ENCODE results near the gene AKR1B15. TPM values are rescaled to one million over a fixed set of nuclear protein-coding genes. Genes with fewer than 3 reads are reported as not detected.

AKR1B15 gene
- polyA plus RNA-seq, 1 experiment = 0.10 TPM

DNA sequence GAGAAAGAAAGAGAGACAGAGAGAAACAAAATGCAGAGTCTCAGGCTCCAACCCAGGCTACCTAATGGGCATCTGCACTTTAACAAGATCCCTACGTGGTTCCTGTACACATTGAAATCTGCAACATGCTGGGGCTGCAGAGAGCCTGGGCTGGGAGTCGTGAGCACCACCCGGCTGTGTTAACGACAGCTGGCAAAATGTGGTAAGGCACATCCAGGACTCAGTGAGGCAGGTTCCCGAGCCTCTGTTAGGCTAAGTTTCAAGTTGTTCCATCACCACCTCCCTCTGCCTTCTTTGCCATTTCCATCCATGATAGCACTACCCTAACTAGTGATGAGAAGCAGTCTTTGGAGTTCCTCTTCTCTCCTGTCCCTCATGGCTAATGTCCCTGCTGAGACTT lies 20.2 kb upstream of the AKR1B15 start:
- TF ChIP-seq, protein P1, sequence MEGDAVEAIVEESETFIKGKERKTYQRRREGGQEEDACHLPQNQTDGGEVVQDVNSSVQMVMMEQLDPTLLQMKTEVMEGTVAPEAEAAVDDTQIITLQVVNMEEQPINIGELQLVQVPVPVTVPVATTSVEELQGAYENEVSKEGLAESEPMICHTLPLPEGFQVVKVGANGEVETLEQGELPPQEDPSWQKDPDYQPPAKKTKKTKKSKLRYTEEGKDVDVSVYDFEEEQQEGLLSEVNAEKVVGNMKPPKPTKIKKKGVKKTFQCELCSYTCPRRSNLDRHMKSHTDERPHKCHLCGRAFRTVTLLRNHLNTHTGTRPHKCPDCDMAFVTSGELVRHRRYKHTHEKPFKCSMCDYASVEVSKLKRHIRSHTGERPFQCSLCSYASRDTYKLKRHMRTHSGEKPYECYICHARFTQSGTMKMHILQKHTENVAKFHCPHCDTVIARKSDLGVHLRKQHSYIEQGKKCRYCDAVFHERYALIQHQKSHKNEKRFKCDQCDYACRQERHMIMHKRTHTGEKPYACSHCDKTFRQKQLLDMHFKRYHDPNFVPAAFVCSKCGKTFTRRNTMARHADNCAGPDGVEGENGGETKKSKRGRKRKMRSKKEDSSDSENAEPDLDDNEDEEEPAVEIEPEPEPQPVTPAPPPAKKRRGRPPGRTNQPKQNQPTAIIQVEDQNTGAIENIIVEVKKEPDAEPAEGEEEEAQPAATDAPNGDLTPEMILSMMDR (IDR thresholded peaks at IDR 0.05; ENCODE audit: low read depth, low read length) = no peak
- Histone ChIP-seq H3K27me3 (ENCODE audit: control insufficient read depth, insufficient read depth, low read length) (peaks cover 4% of the 10 kb centered on the region), H3K27ac (ENCODE audit: low read depth, low read length) (no peak overlapping the region), H3K4me3 (ENCODE audit: low read depth, low read length) (no peak overlapping the region), H3K9me3 (ENCODE audit: control insufficient read depth, insufficient read depth, low read length) (no peaks in the 10 kb centered on the region)
- CTCF ChIA-PET = interaction anchor here (1.1 to 1.3 kb wide), 2 partner anchors 14 to 97 kb away, joined by 3 to 5 read pairs; no protein-coding TSS in a partner anchor
- no peak for DNase-seq (ENCODE audit: low read depth, low spot score)
- POLR2A ChIA-PET = no interaction called here

DNA sequence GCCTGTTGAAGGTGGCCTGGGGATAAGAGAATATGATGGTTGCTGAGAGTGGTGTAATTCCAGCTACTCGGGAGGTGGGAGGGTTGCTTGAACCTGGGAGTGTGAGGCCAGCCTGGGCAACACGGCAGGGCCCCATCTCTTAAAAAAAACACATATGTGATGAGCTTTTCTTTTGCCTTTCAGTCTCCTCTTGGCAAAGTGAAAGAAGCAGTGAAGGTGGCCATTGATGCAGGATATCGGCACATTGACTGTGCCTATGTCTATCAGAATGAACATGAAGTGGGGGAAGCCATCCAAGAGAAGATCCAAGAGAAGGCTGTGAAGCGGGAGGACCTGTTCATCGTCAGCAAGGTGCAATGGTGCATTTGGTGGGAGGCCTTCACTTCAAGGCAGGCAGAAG lies 18.4 kb upstream of the AKR1B15 start:
- ChIA-PET CTCF (interaction anchor here (1.3 kb wide), 1 partner anchor 97 kb away, joined by 7 read pairs; no protein-coding TSS in a partner anchor), POLR2A (no interaction called here)
- no peak overlapping the region for H3K27ac ChIP-seq (ENCODE audit: low read depth, low read length)
- H3K27me3 ChIP-seq (ENCODE audit: control insufficient read depth, insufficient read depth, low read length) = peaks cover 6% of the 10 kb centered on the region
- TF ChIP-seq, protein P1 (IDR thresholded peaks at IDR 0.05; ENCODE audit: low read depth, low read length) = no peak
- H3K9me3 ChIP-seq (ENCODE audit: control insufficient read depth, insufficient read depth, low read length) = no peaks in the 10 kb centered on the region
- H3K4me3 ChIP-seq (ENCODE audit: low read depth, low read length) = no peak overlapping the region
- no peak for DNase-seq (ENCODE audit: low read depth, low spot score)

DNA sequence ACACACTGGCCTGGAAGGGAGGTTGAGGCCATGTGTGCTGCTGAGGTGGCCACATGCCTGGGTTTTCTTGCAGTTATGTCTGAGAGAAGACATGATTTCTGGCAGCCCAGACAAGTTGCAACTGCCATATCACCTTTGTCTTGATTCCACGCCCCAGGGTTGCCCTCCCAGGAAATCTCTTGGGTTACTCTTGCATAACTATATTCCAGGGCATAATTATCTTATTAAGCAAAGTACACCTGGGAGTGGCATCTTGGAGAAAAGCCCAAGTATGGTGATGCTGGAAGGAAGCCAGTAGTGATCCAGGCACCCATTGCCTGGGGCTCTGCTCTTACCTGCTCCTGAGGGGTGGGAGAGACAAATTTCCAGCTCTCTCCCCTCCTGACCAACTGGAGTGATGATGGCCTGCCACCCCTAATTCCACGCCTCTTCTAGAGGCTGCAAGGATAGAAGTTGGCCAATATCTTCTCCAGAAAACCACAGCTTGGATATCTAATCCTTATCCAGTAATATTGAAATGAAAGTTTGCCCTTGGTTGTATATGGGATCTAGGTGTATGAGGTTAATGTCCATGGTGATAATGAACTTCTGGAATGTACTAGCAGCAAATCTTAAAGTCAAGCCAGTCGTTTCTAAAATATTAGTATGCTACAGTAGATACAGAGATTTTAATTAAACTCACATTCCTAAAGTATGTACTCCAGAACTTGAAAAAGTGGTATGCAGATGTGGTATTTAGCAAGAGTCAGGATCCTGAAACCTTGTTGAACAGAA lies 16.5 kb upstream of the AKR1B15 start:
- no peak overlapping the region for H3K4me3 ChIP-seq (ENCODE audit: low read depth, low read length)
- peaks cover 6% of the 10 kb centered on the region for H3K27me3 ChIP-seq (ENCODE audit: control insufficient read depth, insufficient read depth, low read length)
- no peak overlapping the region for H3K27ac ChIP-seq (ENCODE audit: low read depth, low read length)
- ChIA-PET POLR2A (no interaction called here), CTCF (interaction anchor here (1.1 to 1.8 kb wide), 2 partner anchors 12 to 14 kb away, joined by 3 to 15 read pairs; no protein-coding TSS in a partner anchor)
- TF ChIP-seq, protein P1 (IDR thresholded peaks at IDR 0.05; ENCODE audit: low read depth, low read length) = no peak
- no peaks in the 10 kb centered on the region for H3K9me3 ChIP-seq (ENCODE audit: control insufficient read depth, insufficient read depth, low read length)
- DNase-seq (ENCODE audit: low read depth, low spot score) = no peak

DNA sequence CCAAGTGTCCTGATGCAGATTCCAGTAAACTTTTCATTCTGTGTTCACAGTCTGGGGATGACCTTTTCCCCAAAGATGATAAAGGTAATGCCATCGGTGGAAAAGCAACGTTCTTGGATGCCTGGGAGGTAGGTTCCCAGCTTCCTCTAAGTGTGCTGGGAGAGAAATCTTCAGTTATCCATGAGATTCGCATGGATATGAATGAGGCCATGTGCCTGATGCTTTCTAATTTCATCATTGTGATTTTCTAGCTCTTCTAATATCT lies 16.0 kb upstream of the AKR1B15 start:
- Histone ChIP-seq H3K9me3 (ENCODE audit: control insufficient read depth, insufficient read depth, low read length) (no peaks in the 10 kb centered on the region), H3K27me3 (ENCODE audit: control insufficient read depth, insufficient read depth, low read length) (peaks cover 6% of the 10 kb centered on the region), H3K27ac (ENCODE audit: low read depth, low read length) (no peak overlapping the region), H3K4me3 (ENCODE audit: low read depth, low read length) (no peak overlapping the region)
- TF ChIP-seq, protein P1 (IDR thresholded peaks at IDR 0.05; ENCODE audit: low read depth, low read length) = no peak
- POLR2A ChIA-PET = no interaction called here
- DNase-seq (ENCODE audit: low read depth, low spot score) = no peak
- CTCF ChIA-PET = interaction anchor here (1.8 kb wide), 1 partner anchor 13 kb away, joined by 15 read pairs; no protein-coding TSS in a partner anchor

DNA sequence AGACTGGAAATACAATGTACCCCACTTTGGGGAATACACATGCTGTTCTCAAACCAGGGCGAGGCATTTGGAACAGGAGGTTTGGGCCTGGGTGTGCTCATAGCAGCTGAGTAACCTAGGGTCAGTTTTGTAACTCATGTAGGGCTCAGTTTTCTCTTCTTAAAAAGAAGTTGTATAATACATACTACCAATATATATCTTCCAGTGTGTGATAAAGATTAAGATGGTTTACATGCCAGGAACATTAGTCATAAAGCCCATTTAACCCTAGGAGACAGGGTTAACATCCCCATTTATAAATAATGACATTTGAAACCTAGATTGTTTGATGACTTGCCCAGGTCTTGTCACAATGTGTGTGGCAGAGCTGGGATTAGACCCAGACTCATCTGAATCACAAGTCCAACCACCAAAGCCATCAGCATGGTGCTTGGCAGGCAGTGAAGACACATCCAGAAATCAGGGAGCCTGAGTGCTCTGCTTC lies 15.6 kb upstream of the AKR1B15 start:
- H3K4me3 ChIP-seq (ENCODE audit: low read depth, low read length) = no peak overlapping the region
- no peak overlapping the region for H3K27ac ChIP-seq (ENCODE audit: low read depth, low read length)
- no peak for DNase-seq (ENCODE audit: low read depth, low spot score)
- ChIA-PET POLR2A (no interaction called here), CTCF (interaction anchor here (3.3 kb wide), 1 partner anchor 14 kb away, joined by 24 read pairs; no protein-coding TSS in a partner anchor)
- TF ChIP-seq, protein P1 (IDR thresholded peaks at IDR 0.05; ENCODE audit: low read depth, low read length) = no peak
- peaks cover 8% of the 10 kb centered on the region for H3K27me3 ChIP-seq (ENCODE audit: control insufficient read depth, insufficient read depth, low read length)
- H3K9me3 ChIP-seq (ENCODE audit: control insufficient read depth, insufficient read depth, low read length) = no peaks in the 10 kb centered on the region

Measured in AG04450 (cell line).